WTC11 (cell line): Measurements from ENCODE around the gene OSBPL10. TPM values are rescaled to one million over a fixed set of nuclear protein-coding genes. Genes with fewer than 3 reads are reported as not detected.

ENCODE experiments used
- ATAC-seq: fragments of 200-7000 bp; cut with Tn5 transposase; 2 replicates; pipeline ENCODE4 v1.10.0; 2021; ENCODE audit warnings: mild to moderate bottlenecking, moderate library complexity
- CTCF ChIA-PET: fragments of 300-600 bp; sonication (Branson Sonifier 250); formaldehyde crosslinking; loops from one replicate; lab custom pipeline; 2021; ENCODE audit warnings: antibody characterized with exemption; lab: Charles Lee
- POLR2A ChIA-PET: fragments of 350-600 bp; sonication (Branson Sonifier 250); formaldehyde crosslinking; loops from one replicate; lab custom pipeline; 2021; ENCODE audit warnings: antibody characterized with exemption; lab: Charles Lee
- DNase-seq: peaks from one replicate; pipeline ENCODE4 v3.0.0; 2021; ENCODE audit warnings: low spot score
- H3K27ac Mint-ChIP-seq: 2 replicates; pipeline ENCODE4 v1.8.0; 2021; ENCODE audit warnings: mixed read lengths
- H3K27me3 Mint-ChIP-seq: 2 replicates; pipeline ENCODE4 v1.8.0; 2021; ENCODE audit warnings: low read depth, mild to moderate bottlenecking, moderate library complexity, mixed read lengths
- H3K36me3 Mint-ChIP-seq: 2 replicates; pipeline ENCODE4 v1.8.0; 2021; ENCODE audit warnings: mixed read lengths
- H3K4me1 Mint-ChIP-seq: 2 replicates; pipeline ENCODE4 v1.8.0; 2022; ENCODE audit warnings: mixed read lengths
- H3K4me3 Mint-ChIP-seq: 2 replicates; pipeline ENCODE4 v1.8.0; 2021; ENCODE audit warnings: mild to moderate bottlenecking, moderate library complexity, mixed read lengths
- H3K9me3 Mint-ChIP-seq: 2 replicates; pipeline ENCODE4 v1.8.0; 2021; ENCODE audit warnings: mixed read lengths
- ATF1 ChIP-seq: sonication (generic); formaldehyde crosslinking; IDR thresholded peaks from 2 replicates; pipeline ENCODE4 v1.8.1; 2023; ENCODE audit warnings: mild to moderate bottlenecking, moderate library complexity, missing genetic modification reagents
- CBFB ChIP-seq: sonication (generic); formaldehyde crosslinking; IDR thresholded peaks from 2 replicates; pipeline ENCODE4 v1.8.1; 2022; ENCODE audit warnings: mild to moderate bottlenecking, low read depth, missing genetic modification reagents
- CREB1 ChIP-seq: sonication (generic); formaldehyde crosslinking; IDR thresholded peaks from 2 replicates; pipeline ENCODE4 v1.8.0; 2023; ENCODE audit warnings: mild to moderate bottlenecking, missing genetic modification reagents
- CTCF ChIP-seq: fragments of 200-600 bp; IDR thresholded peaks from 2 replicates; pipeline ENCODE4 v1.8.0; 2022; ENCODE audit warnings: antibody characterized with exemption
- ERG ChIP-seq: fragments of 250-450 bp; sonication (Bioruptor Pico); IDR thresholded peaks from 2 replicates; pipeline ENCODE4 v1.8.0; 2021; ENCODE audit warnings: mild to moderate bottlenecking
- ESRRA ChIP-seq: sonication (generic); formaldehyde crosslinking; IDR thresholded peaks from 2 replicates; pipeline ENCODE4 v1.8.1; 2022; ENCODE audit warnings: mild to moderate bottlenecking, missing genetic modification reagents, borderline replicate concordance
- FOXJ3 ChIP-seq: sonication (generic); formaldehyde crosslinking; IDR thresholded peaks from 2 replicates; pipeline ENCODE4 v1.9.0; 2021; ENCODE audit warnings: missing genetic modification reagents, mild to moderate bottlenecking, borderline replicate concordance
- FOXK1 ChIP-seq: sonication (generic); formaldehyde crosslinking; IDR thresholded peaks from 2 replicates; pipeline ENCODE4 v1.8.0; 2022; ENCODE audit warnings: mild to moderate bottlenecking, moderate library complexity, missing genetic modification reagents
- GTF2I ChIP-seq: fragments of 250-450 bp; sonication (Bioruptor Pico); conservative IDR thresholded peaks from 2 replicates; pipeline ENCODE4 v1.4.0; 2021; ENCODE audit warnings: mild to moderate bottlenecking
- IRF2 ChIP-seq: sonication (generic); formaldehyde crosslinking; IDR thresholded peaks from 2 replicates; pipeline ENCODE4 v1.8.0; 2022; ENCODE audit warnings: low read depth, missing genetic modification reagents, borderline replicate concordance
- MAX ChIP-seq: sonication (generic); formaldehyde crosslinking; IDR thresholded peaks from 2 replicates; pipeline ENCODE4 v1.8.0; 2022; ENCODE audit warnings: mild to moderate bottlenecking, missing genetic modification reagents
- NFATC4 ChIP-seq: fragments of 250-450 bp; sonication (Bioruptor Pico); IDR thresholded peaks from 2 replicates; pipeline ENCODE4 v1.9.0; 2021; ENCODE audit warnings: mild to moderate bottlenecking
- NFE2L1 ChIP-seq: sonication (generic); formaldehyde crosslinking; IDR thresholded peaks from 2 replicates; pipeline ENCODE4 v1.8.1; 2023; ENCODE audit warnings: missing genetic modification reagents
- NR3C1 ChIP-seq: sonication (generic); formaldehyde crosslinking; conservative IDR thresholded peaks from 2 replicates; pipeline ENCODE4 v1.8.1; 2023; ENCODE audit warnings: low read depth, mild to moderate bottlenecking, missing genetic modification reagents
- PREB ChIP-seq: sonication (generic); formaldehyde crosslinking; IDR thresholded peaks from 2 replicates; pipeline ENCODE4 v1.8.1; 2022; ENCODE audit warnings: mild to moderate bottlenecking, missing genetic modification reagents, moderate library complexity, borderline replicate concordance
- PRRX2 ChIP-seq: fragments of 250-450 bp; sonication (Bioruptor Pico); IDR thresholded peaks from 2 replicates; pipeline ENCODE4 v1.8.0; 2021; ENCODE audit warnings: mild to moderate bottlenecking
- SOX15 ChIP-seq: fragments of 250-450 bp; sonication (Bioruptor Pico); IDR thresholded peaks from 2 replicates; pipeline ENCODE4 v1.9.0; 2021; ENCODE audit warnings: mild to moderate bottlenecking
- TCF7 ChIP-seq: sonication (generic); formaldehyde crosslinking; IDR thresholded peaks from 2 replicates; pipeline ENCODE4 v1.8.0; 2022; ENCODE audit warnings: mild to moderate bottlenecking, low read depth, missing genetic modification reagents, moderate library complexity
- TP53 ChIP-seq: sonication (generic); formaldehyde crosslinking; IDR thresholded peaks from 2 replicates; pipeline ENCODE4 v1.8.1; 2023; ENCODE audit warnings: mild to moderate bottlenecking, missing genetic modification reagents
- ZNF416 ChIP-seq: fragments of 250-450 bp; sonication (Bioruptor Pico); IDR thresholded peaks from 2 replicates; pipeline ENCODE4 v1.9.0; 2021; ENCODE audit warnings: mild to moderate bottlenecking, inconsistent platforms
- total RNA-seq: library from RNA; stranded (reverse); gene quantifications from 3 replicates; pipeline ENCODE4 v1.2.3, GENCODE V29; 2021
- TF ChIP-seq, protein P1 (sequence below): fragments of 250-450 bp; sonication (Bioruptor Pico); IDR thresholded peaks from 2 replicates; pipeline ENCODE4 v1.9.0; 2021; ENCODE audit warnings: moderate library complexity, mild to moderate bottlenecking, inconsistent platforms, borderline replicate concordance
- TF ChIP-seq, protein P2 (sequence below): sonication (generic); formaldehyde crosslinking; IDR thresholded peaks from 2 replicates; pipeline ENCODE4 v1.8.1; 2023; ENCODE audit warnings: mild to moderate bottlenecking, missing genetic modification reagents

OSBPL10 gene
- total RNA-seq, 1 experiment from 2014 or later, result 84.1 TPM

DNA sequence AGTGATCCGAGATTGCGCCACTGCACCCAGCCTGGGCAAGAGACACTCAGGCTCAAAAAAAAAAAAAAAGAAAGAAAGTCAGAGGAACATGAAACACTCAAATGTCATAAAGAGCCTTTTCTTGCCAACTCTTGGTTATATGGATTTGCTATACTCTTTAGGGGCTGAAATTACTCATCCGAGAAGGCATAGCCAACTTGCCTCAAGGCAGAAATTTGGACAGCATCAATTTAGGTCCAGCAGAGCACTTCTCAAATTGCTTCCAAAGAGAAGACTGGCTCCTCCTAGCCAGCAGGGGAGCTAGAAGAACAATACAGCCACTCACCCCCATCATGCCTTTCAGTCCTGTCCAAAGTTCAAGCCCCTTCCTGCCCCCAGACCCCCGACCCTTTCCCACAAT lies 43.8 kb downstream of the OSBPL10 start:
- Mint-ChIP-seq H3K4me3 (no peak overlapping the region), H3K27me3 (no peaks in the 10 kb centered on the region), H3K9me3 (no peaks in the 10 kb centered on the region), H3K27ac (no peak overlapping the region), H3K36me3 (no peaks in the 10 kb centered on the region), H3K4me1 (peaks cover 54% of the 10 kb centered on the region)
- ChIA-PET POLR2A (interaction anchor here (1.0 kb wide), 1 partner anchor 61 kb away, joined by 4 read pairs; no protein-coding TSS in a partner anchor), CTCF (no interaction called here)
- no peak for ATAC-seq
- no peak for DNase-seq
- TF ChIP-seq, protein P1, sequence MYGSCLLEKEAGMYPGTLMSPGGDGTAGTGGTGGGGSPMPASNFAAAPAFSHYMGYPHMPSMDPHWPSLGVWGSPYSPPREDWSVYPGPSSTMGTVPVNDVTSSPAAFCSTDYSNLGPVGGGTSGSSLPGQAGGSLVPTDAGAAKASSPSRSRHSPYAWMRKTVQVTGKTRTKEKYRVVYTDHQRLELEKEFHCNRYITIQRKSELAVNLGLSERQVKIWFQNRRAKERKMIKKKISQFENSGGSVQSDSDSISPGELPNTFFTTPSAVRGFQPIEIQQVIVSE (CRISPR knock-in tag), result no peak
- no peak for TF ChIP-seq ATF1 (CRISPR knock-in tag)
- TF ChIP-seq ESRRA (CRISPR knock-in tag), result no peak
- TF ChIP-seq GTF2I, result no peak
- TF ChIP-seq, protein P2, sequence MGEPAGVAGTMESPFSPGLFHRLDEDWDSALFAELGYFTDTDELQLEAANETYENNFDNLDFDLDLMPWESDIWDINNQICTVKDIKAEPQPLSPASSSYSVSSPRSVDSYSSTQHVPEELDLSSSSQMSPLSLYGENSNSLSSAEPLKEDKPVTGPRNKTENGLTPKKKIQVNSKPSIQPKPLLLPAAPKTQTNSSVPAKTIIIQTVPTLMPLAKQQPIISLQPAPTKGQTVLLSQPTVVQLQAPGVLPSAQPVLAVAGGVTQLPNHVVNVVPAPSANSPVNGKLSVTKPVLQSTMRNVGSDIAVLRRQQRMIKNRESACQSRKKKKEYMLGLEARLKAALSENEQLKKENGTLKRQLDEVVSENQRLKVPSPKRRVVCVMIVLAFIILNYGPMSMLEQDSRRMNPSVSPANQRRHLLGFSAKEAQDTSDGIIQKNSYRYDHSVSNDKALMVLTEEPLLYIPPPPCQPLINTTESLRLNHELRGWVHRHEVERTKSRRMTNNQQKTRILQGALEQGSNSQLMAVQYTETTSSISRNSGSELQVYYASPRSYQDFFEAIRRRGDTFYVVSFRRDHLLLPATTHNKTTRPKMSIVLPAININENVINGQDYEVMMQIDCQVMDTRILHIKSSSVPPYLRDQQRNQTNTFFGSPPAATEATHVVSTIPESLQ (CRISPR knock-in tag), result no peak

- POLR2A ChIA-PET, result no interaction called here
- Mint-ChIP-seq H3K4me1 (peaks cover 51% of the 10 kb centered on the region), H3K27me3 (no peaks in the 10 kb centered on the region), H3K4me3 (no peak overlapping the region), H3K36me3 (no peaks in the 10 kb centered on the region), H3K27ac (no peak overlapping the region; the same call in 1 of the 2 replicates), H3K9me3 (no peaks in the 10 kb centered on the region)
- no peak for TF ChIP-seq SOX15 (CRISPR knock-in tag)
- TF ChIP-seq CTCF, result no peak
- CTCF ChIA-PET, result no interaction called here
- ATAC-seq (no peak), DNase-seq (no peak)
Measured at GRCh38 chr3:31936420-31937060, 44.5 kb downstream of the OSBPL10 start.

GRCh38 chr3:31934866-31935265 lies 46.2 kb downstream of the OSBPL10 start:
- peak overlapping the region; percentile 85 for H3K27ac Mint-ChIP-seq
- peak; percentile 36 for ATAC-seq
- peaks cover 3% of the 10 kb centered on the region; the same call in 1 of the 2 replicates for H3K9me3 Mint-ChIP-seq
- H3K36me3 Mint-ChIP-seq, result no peaks in the 10 kb centered on the region
- TF ChIP-seq FOXK1 (CRISPR knock-in tag) (no peak), TCF7 (no peak), NFE2L1 (CRISPR knock-in tag) (no peak), IRF2 (CRISPR knock-in tag) (no peak), PRRX2 (CRISPR knock-in tag) (no peak), NFATC4 (CRISPR knock-in tag) (no peak), CREB1 (no peak), TP53 (CRISPR knock-in tag) (no peak), PREB (CRISPR knock-in tag) (no peak), FOXJ3 (CRISPR knock-in tag) (no peak), MAX (CRISPR knock-in tag) (no peak), NR3C1 (no peak), CBFB (CRISPR knock-in tag) (no peak), ERG (CRISPR knock-in tag) (no peak), ZNF416 (CRISPR knock-in tag) (no peak)
- TF ChIP-seq, all 79 proteins: peak for 0
- no peak overlapping the region; the same call in 1 of the 2 replicates for H3K4me3 Mint-ChIP-seq
- CTCF ChIA-PET, result no interaction called here
- peaks cover 46% of the 10 kb centered on the region for H3K4me1 Mint-ChIP-seq
- no peaks in the 10 kb centered on the region for H3K27me3 Mint-ChIP-seq
- POLR2A ChIA-PET, result no interaction called here
- no peak for DNase-seq
